ENCODE measurements around the gene LDB2. TPM values are rescaled to one million over a fixed set of nuclear protein-coding genes. Genes with fewer than 3 reads are reported as not detected.

Gene LDB2
- total and polyA plus RNA-seq, 2 donors from 2014 or later: 26.9 to 59.9 TPM

GRCh38 chr4:16814361-16814760, 84.1 kb downstream of the LDB2 start:
- intact Hi-C loops (cut with DNase I): no loop called here
- no peak overlapping the region for H3K27ac ChIP-seq (ENCODE audit: low read depth in 2 of 2, low read length in 2 of 2)
- no peak overlapping the region for H3K9ac ChIP-seq (ENCODE audit: low read length in 3 of 3)
- DNase-seq (no peak), FAIRE-seq (no peak)
- H3K36me3 ChIP-seq (ENCODE audit: control insufficient read depth in 2 of 3, insufficient read depth in 3 of 3, low read length in 3 of 3): peaks cover 0 to 1% (median 0%) of the 10 kb centered on the region in 3 donors
- no peak overlapping the region for H3K4me3 ChIP-seq (ENCODE audit: low read length in 3 of 3)
- H3K27me3 ChIP-seq (ENCODE audit: control insufficient read depth, insufficient read depth, low read length): no peaks in the 10 kb centered on the region
- TF ChIP-seq, protein P1, sequence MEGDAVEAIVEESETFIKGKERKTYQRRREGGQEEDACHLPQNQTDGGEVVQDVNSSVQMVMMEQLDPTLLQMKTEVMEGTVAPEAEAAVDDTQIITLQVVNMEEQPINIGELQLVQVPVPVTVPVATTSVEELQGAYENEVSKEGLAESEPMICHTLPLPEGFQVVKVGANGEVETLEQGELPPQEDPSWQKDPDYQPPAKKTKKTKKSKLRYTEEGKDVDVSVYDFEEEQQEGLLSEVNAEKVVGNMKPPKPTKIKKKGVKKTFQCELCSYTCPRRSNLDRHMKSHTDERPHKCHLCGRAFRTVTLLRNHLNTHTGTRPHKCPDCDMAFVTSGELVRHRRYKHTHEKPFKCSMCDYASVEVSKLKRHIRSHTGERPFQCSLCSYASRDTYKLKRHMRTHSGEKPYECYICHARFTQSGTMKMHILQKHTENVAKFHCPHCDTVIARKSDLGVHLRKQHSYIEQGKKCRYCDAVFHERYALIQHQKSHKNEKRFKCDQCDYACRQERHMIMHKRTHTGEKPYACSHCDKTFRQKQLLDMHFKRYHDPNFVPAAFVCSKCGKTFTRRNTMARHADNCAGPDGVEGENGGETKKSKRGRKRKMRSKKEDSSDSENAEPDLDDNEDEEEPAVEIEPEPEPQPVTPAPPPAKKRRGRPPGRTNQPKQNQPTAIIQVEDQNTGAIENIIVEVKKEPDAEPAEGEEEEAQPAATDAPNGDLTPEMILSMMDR (IDR thresholded peaks at IDR 0.05; ENCODE audit: borderline replicate concordance, extremely low read depth, insufficient read depth): no peak
- no peaks in the 10 kb centered on the region for H3K9me3 ChIP-seq (ENCODE audit: control insufficient read depth in 2 of 3, insufficient read depth in 1 of 3, low read length in 3 of 3)
- H3K4me1 ChIP-seq (ENCODE audit: control insufficient read depth in 2 of 3, insufficient read depth in 2 of 3, low read depth in 1 of 3, low read length in 3 of 3): no peaks in the 10 kb centered on the region

GRCh38 chr4:16812041-16812440, 86.4 kb downstream of the LDB2 start:
- Histone ChIP-seq H3K36me3 (ENCODE audit: control insufficient read depth in 2 of 3, insufficient read depth in 3 of 3, low read length in 3 of 3) (peaks cover 0 to 2% (median 0%) of the 10 kb centered on the region in 3 donors), H3K27me3 (ENCODE audit: control insufficient read depth, insufficient read depth, low read length) (no peaks in the 10 kb centered on the region), H3K4me1 (ENCODE audit: control insufficient read depth in 2 of 3, insufficient read depth in 2 of 3, low read depth in 1 of 3, low read length in 3 of 3) (no peaks in the 10 kb centered on the region), H3K9me3 (ENCODE audit: control insufficient read depth in 2 of 3, insufficient read depth in 1 of 3, low read length in 3 of 3) (no peaks in the 10 kb centered on the region), H3K4me3 (ENCODE audit: low read length in 3 of 3) (no peak overlapping the region), H3K9ac (ENCODE audit: low read length in 3 of 3) (no peak overlapping the region), H3K27ac (ENCODE audit: low read depth in 2 of 2, low read length in 2 of 2) (no peak overlapping the region)
- TF ChIP-seq, protein P1 (IDR thresholded peaks at IDR 0.05; ENCODE audit: borderline replicate concordance, extremely low read depth, insufficient read depth): no peak
- no peak for DNase-seq
- intact Hi-C loops (cut with DNase I): no loop called here
- no peak for FAIRE-seq

DNA sequence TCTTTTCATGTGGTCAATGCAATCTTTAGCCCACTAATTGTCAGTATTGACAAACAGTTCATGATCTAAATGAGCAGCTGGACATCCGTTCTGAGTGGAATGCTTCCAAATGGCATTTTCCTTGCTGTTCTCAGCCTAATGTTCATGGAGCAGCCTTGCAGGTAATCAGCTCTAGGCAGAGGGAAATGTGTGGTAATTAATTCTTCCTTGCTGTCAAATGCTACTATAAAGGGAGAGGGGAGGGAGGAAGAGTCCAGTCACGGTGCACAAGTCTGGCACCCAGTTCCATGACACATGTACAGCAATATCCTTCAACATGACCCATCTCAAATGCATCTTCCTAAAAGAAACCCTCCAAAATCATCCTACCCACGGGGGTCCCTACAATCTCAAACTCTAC, 88.5 kb downstream of the LDB2 start:
- FAIRE-seq (no peak), DNase-seq (peak in 1 of 5 donors; percentile 15)
- Histone ChIP-seq H3K36me3 (ENCODE audit: control insufficient read depth in 2 of 3, insufficient read depth in 3 of 3, low read length in 3 of 3) (peaks cover 0 to 2% (median 0%) of the 10 kb centered on the region in 3 donors), H3K27me3 (ENCODE audit: control insufficient read depth, insufficient read depth, low read length) (no peaks in the 10 kb centered on the region), H3K4me1 (ENCODE audit: control insufficient read depth in 2 of 3, insufficient read depth in 2 of 3, low read depth in 1 of 3, low read length in 3 of 3) (no peaks in the 10 kb centered on the region), H3K9ac (ENCODE audit: low read length in 3 of 3) (no peak overlapping the region), H3K4me3 (ENCODE audit: low read length in 3 of 3) (no peak overlapping the region), H3K27ac (ENCODE audit: low read depth in 2 of 2, low read length in 2 of 2) (no peak overlapping the region), H3K9me3 (ENCODE audit: control insufficient read depth in 2 of 3, insufficient read depth in 1 of 3, low read length in 3 of 3) (no peaks in the 10 kb centered on the region)
- TF ChIP-seq, protein P1 (IDR thresholded peaks at IDR 0.05; ENCODE audit: borderline replicate concordance, extremely low read depth, insufficient read depth): no peak
- intact Hi-C loops (cut with DNase I): no loop called here

DNA sequence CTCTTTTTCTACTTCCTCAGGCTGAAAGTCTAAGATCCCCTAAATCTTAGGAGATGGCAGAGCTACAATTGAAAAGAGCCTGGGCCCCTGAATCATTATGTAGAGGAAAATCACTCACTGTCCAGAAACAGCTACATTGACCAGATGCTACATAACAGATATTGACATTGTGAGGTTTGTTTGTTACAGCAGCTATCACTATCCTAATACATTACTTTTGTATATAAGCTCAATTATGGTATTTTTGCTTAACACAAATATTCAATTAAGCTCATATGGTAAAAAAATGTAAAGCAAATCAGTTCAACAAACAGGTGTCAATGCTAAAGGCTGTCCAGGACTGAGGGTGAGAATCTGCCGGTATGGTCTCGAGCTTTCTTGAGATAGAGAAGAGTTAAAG, 89.4 kb downstream of the LDB2 start:
- Histone ChIP-seq H3K36me3 (ENCODE audit: control insufficient read depth in 2 of 3, insufficient read depth in 3 of 3, low read length in 3 of 3) (peaks cover 0 to 2% (median 0%) of the 10 kb centered on the region in 3 donors), H3K4me1 (ENCODE audit: control insufficient read depth in 2 of 3, insufficient read depth in 2 of 3, low read depth in 1 of 3, low read length in 3 of 3) (no peaks in the 10 kb centered on the region), H3K27ac (ENCODE audit: low read depth in 2 of 2, low read length in 2 of 2) (no peak overlapping the region), H3K27me3 (ENCODE audit: control insufficient read depth, insufficient read depth, low read length) (no peaks in the 10 kb centered on the region), H3K9ac (ENCODE audit: low read length in 3 of 3) (no peak overlapping the region), H3K4me3 (ENCODE audit: low read length in 3 of 3) (no peak overlapping the region), H3K9me3 (ENCODE audit: control insufficient read depth in 2 of 3, insufficient read depth in 1 of 3, low read length in 3 of 3) (no peaks in the 10 kb centered on the region)
- DNase-seq: no peak
- FAIRE-seq: no peak
- TF ChIP-seq, protein P1 (IDR thresholded peaks at IDR 0.05; ENCODE audit: borderline replicate concordance, extremely low read depth, insufficient read depth): no peak
- intact Hi-C loops (cut with DNase I): no loop called here

Data from kidney (tissue), 14 donors.